RWPE1 (cell line): ENCODE data around the gene SLC23A3.
A peak's percentile ranks its signal among the peaks of the same experiment; 100 is the strongest.

Experiments
- CTCF ChIA-PET: fragments of 350-600 bp; sonication (Branson Sonifier 250); formaldehyde crosslinking; extraction: SDS; loops from one replicate; lab custom pipeline; 2021; lab: Yijun Ruan, JAX
- POLR2A ChIA-PET: fragments of 400-600 bp; formaldehyde crosslinking; extraction: SDS; loops from one replicate; lab custom pipeline; 2020; ENCODE audit warnings: antibody characterized with exemption; ENCODE audit not compliant: low non-redundant PET; lab: Yijun Ruan, JAX
- DNase-seq: peaks from one replicate; pipeline ENCODE4 v3.0.0; 2012; ENCODE audit warnings: low spot score
- H3K27ac ChIP-seq: fragments of 450-650 bp; 2 replicates; pipeline ENCODE4 v1.5.1; 2017
- CTCF ChIP-seq: fragments of 450-650 bp; conservative IDR thresholded peaks from 2 replicates; pipeline ENCODE4 v1.5.1; 2017; ENCODE audit warnings: low read depth, mild to moderate bottlenecking

SLC23A3 gene

GRCh38 chr2:219168932-219169331, 897 bp downstream of the SLC23A3 start:
- ChIA-PET CTCF (interaction anchor here (0.8 to 1.3 kb wide), 2 partner anchors 9 to 126 kb away, joined by 3 read pairs; partner anchors contain the start of gene NHEJ1), POLR2A (no interaction called here)
- no peak overlapping the region for H3K27ac ChIP-seq
- TF ChIP-seq CTCF = no peak
- DNase-seq = no peak

- POLR2A ChIA-PET = no interaction called here
- no peak for DNase-seq
- CTCF ChIA-PET = interaction anchor here (0.8 kb wide), 1 partner anchor 8 kb away, joined by 3 read pairs; the partner anchor contains the start of gene NHEJ1
- H3K27ac ChIP-seq = no peak overlapping the region
- TF ChIP-seq CTCF = no peak
These were observed 1.3 kb downstream of the SLC23A3 start for GRCh38 chr2:219168526-219168925.

- ChIA-PET POLR2A (no interaction called here), CTCF (no interaction called here)
- H3K27ac ChIP-seq = no peak overlapping the region
- DNase-seq = no peak
- TF ChIP-seq CTCF = no peak
These were observed 1.8 kb downstream of the SLC23A3 start for GRCh38 chr2:219167997-219168396.

- no peak for DNase-seq
- ChIA-PET POLR2A (no interaction called here), CTCF (interaction anchor here (0.7 kb wide), 1 partner anchor 23 kb away, joined by 4 read pairs; no protein-coding TSS in a partner anchor)
- no peak for TF ChIP-seq CTCF
- no peak overlapping the region for H3K27ac ChIP-seq
These were observed 4.5 kb downstream of the SLC23A3 start for GRCh38 chr2:219165058-219165911.

- no peak for DNase-seq
- no peak for TF ChIP-seq CTCF
- no peak overlapping the region for H3K27ac ChIP-seq
- ChIA-PET POLR2A (interaction anchor here (0.5 to 0.6 kb wide), 2 partner anchors 115 to 224 kb away, joined by 3 to 6 read pairs; no protein-coding TSS in a partner anchor), CTCF (interaction anchor here (1.3 kb wide), 1 partner anchor 9 kb away, joined by 5 read pairs; no protein-coding TSS in a partner anchor)
These were observed 6.7 kb downstream of the SLC23A3 start for GRCh38 chr2:219163156-219163555.

GRCh38 chr2:219161097-219161496, 8.7 kb downstream of the SLC23A3 start:
- POLR2A ChIA-PET = interaction anchor here (0.7 kb wide), 1 partner anchor 16 kb away, joined by 3 read pairs; the partner anchor contains the start of gene CNPPD1
- no peak for TF ChIP-seq CTCF
- CTCF ChIA-PET = no interaction called here
- H3K27ac ChIP-seq = peak overlapping the region; percentile 95
- no peak for DNase-seq
